HG03060 (cell line): ENCODE data around the gene CMTM4.
"Not testable (repeated sequence)": the region's sequence is repeated elsewhere in the genome, so short reads cannot be mapped to it uniquely, and the experiment has no call there.

Source experiments
- ATAC-seq: cut with Tn5 transposase; IDR thresholded peaks from one replicate; pipeline ENCODE4 v1.9.1; 2021; ENCODE audit warnings: low read depth, moderate number of reproducible peaks; ENCODE audit not compliant: unreplicated experiment

CMTM4 gene

DNA sequence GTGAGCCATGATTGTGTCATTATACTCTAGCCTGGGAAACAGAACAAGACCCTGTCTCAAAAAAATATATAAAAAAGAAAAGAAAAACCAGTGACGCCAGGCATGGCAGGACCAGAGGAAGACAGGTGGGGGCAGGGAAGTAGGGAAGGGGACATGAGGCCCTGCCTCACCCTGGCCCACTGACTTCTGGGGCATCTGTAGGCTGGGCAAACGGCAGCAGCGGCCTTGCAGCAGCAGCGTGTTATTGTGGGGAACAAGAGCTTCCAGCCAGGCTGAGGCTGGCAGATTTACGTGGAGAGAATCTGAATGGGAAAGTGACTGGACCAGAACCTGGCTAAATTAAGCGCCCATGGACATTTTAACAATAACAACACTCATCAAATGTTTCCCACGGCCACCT lies 19.4 kb downstream of the CMTM4 start:
- no peak for ATAC-seq

DNA sequence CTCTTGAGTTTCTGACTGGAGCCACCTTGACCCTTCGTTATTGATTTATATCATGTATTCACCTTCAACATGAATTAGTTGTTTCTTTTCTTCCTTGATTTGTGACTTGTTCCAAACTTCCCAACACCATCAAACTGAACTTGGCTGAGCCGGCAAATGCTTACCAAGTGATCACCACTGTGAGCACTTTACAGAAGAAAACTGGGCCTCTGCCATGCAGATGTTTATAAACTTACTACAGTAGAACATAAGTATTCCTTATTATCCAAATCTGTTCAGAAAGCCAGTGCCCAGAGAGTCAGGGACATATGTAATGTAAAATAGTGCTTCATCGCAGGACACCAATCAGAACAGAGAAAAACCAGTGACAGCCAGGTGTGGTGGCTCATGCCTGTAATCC lies 19.9 kb downstream of the CMTM4 start:
- no peak for ATAC-seq

DNA sequence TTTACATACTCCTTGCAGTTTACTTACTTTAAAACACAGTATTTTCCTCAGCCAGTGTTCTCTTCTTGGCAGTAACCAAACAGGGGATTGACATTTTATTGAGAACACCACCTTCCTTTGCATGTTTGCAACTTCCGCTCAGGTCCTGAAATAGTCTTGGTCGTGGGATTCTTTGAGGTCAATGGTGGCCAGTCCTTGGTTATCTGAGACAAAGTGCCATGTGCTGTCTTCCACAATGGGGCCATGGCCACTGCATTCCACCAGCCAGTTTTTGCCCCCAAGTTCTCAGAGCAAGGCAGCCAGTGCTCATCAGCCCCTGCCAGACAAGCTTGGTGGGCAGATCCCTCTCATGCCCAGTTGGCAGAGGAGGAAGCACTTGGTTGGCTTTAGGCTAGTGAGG lies 22.9 kb downstream of the CMTM4 start:
- no peak for ATAC-seq

DNA sequence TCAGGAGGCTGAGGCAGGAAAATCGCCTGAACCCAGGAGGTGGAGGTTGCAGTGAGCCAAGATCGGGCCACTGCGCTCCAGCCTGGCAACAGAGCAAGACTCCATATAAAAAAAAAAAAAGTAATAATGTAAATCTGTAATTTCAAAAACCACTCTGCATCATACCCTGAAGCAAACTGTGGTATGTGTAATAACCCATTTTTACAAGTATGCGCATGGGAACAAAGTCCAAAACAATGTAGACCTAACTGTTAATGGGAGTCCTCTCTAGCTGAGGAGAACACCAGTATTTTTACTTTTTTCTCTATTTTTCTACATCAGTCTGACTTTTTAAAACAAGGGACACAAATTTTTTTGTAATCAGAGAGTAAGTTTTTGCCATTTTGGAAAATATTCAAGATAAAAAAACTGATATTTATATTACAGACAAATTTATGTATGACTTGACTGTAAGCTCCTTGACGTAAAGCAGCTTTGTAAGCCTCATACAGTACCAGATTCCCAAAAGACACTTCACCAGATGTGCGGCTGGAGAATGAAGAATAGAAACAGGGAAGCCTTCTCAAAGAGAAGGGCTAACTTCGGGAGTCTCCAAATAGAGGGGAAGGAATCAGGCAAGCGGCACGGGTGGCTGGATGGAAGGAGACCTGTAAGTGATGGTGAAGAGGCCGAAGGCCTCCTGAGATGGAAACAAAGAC lies 25.7 kb downstream of the CMTM4 start:
- ATAC-seq: no peak

DNA sequence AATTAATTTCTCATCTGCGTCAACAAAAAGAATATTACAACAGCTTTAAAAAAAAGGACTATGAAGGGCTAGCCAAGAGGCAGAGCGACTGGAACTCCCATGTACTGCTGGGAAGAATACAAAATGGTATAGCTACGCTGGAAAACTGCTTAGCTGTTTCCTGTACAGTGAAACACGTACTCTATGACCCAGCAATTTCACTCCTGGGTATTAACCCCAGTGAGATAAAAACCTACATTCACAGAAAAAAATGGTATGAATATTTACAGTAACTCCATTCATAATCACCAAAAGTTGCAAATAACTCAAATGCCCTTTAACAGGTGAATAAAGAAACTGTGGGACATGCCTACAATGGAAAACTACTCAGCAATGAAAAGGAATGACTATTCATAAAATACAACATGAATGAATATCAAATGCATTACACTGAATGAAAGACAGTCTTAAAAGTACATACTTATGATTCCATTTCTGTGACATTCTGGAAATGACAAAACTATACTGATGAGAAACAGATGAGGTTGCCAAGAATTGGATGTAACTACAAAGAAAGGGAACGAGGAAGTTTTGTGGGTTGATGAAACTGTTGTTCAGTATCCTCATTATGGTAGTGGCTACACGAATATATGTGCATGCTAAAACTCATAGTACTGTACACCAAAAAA lies 27.6 kb downstream of the CMTM4 start:
- ATAC-seq: no peak

DNA sequence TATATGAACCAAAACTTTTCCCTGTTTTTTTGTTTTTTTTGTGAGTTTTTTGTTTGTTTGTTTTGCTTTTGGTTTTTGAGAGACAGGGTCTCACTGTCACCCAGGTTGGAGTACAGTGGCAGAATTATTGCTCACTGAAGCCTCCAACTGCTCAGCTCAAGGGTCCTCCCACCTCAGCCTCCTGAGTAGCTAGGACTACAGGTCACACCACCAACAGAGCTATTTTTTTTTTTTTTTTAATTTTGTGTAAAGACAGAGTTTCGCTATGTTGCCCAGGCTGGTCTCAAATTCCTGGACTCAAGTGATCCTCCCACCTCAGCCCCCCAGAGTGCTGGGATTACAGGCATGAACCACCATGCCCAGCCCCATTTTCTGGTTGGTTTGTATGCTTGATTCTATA lies 28.6 kb downstream of the CMTM4 start:
- no peak for ATAC-seq

DNA sequence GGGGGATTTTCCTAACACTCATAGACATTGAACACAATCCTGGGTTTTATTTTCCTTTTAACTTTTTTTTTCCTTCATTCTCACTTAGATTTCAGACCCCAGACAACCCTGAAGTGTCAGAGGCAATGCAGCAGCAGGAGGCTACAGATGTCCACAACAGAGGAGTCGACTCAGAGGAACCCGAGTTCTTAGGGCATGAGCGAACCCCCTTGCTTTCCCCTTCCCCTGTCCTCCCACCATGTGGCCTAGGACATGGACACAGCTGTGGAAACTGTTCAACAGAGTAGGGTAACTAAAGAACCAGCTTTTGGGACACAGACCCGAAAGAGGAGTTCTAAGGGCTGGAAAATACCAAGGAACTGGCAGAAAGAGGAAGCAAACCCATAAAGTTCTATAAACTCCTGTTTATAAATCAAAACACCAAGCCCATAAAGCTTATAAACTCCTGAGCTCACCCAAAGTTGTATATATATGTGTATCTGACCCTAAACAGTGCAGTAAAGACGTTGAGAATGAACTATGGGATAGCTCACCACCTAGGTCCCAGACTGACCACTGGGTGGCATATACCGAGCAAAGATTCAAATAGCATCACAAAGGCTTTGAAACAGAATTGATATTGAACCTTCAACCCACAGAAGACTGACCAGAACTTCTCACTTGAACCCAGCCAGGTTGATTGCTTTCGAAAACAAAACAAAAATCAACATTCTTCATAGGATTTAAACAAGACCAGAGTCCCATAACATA lies 33.9 kb downstream of the CMTM4 start:
- no peak for ATAC-seq

DNA sequence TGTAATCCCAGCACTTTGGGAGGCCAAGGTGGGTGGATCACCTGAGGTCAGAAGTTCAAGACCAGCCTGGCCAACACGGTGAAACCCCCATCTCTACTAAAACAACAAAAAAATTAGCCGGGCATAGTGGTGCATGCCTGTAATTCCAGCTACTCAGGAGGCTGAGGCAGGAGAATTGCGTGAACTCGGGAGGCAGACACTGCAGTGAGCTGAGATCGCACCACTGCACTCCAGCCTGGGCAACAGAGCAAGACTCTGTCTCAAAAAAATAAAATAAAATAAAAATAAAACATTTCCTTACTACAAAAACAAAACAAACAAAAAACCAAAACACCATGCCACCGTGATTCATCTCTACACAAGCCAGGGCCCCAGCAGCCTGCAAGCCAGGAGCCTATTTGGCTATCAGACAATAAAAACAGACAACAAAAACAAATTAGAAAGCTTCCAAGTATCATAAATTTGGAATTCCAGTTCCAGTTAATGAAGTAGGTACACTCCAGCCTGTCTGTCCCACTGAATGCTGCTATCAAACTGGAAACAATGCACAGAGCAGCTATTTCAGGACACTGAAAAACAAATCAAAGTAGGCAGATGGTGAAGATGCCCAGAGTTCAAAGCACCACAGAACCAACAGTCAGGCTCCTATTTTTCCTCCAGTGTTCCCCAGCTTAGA lies 34.7 kb downstream of the CMTM4 start:
- ATAC-seq: not testable (repeated sequence)

DNA sequence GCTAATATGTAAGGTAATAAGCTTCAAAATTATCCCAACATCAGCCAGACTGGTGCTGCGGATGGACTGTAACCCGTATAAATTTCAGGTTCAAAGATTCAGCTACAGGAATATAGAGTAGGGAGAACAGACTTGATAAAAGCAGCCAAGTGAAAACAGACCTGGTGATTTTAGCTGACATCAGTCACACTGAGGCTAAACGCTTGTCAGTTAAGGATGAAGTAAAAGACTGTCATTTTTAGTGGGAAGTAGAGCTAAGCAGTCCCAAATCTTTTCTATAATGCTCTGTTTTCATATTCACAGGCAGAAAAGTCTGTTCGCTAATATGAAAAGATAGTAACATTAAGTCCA lies 35.4 kb downstream of the CMTM4 start:
- ATAC-seq: no peak

DNA sequence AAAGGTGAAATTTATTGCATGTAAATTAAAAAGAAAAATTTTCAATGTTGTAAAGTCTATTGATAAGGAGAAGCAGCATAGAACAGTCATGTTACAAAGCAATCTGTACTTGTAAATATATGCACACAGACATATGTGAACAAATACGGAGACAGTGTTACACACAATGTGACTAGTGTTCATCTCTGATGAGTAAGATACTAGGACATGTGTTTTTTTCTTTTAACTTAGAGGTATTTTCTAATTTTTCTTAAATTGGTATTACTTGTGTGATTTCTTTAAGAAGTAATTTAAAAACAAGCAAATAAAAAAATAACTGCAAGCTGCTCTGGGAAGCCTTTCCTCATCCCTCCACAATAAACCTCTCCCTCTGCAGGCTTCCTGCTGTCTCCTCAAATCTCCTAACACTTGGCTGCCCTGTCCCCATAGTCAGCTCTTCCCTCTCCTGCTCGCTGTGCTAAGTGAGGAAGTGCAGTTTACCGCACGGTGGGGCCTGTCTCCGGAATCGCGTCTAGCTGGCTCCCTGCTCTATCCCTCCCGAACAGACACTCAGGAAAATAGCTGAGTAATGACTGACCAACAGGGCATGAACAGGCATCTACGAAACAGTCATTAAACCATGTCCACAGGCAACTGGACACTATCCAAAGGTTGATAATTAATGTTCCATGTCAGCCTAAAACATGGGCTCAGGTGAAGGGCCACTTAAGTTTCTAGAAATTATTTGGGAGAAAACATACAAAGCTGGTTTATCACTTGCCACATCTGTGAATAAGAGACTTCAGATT lies 35.9 kb downstream of the CMTM4 start:
- ATAC-seq: no peak

DNA sequence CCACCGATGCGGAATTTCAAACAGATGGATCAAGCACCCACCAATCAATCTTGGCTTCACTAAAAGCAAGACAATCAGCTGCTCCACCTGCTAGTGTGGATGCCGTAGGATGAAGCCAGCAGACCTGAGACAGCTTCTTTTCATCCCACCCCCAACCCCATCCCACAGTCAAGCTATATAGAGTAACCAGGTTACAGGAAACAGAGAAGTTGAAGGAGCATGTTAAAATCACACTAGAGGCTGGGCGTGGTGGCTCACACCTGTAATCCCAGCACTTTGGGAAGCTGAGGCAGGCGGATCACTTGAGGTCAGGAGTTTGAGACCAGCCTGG lies 37.7 kb downstream of the CMTM4 start:
- ATAC-seq: no peak

DNA sequence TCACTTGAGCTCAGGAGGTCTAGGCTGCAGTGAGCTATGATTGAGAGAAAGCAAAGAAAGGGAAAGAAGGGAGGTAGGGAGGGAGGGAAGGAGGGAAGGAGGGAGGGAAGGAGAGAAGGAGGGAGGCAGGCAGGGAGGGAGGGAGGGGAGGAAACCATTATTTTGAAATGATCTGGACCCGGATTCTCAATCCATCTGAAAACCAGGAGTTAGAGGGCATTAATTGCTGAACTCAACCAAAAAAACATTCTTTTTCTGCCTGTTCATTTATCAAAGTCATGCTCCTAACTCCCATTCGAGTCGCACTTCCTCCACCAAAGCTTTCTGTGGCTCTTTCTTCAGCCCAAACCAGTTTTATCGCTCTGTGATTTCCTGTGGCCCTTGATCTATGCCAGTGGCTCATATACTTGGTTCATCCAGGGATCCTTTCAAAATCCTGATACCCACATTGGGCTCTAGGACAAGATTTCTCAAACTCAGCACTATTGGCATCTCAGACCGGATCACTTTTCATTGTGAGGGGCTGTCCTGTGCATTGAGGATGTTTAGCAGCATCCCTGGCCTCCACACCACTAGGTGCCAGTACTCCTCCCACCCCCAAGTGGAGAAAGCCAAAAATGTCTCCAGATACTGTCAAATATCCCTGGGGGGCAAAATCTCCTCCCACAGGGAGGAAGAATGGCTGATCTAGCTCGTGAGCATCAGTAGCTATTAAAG lies 38.2 kb downstream of the CMTM4 start:
- ATAC-seq: no peak

DNA sequence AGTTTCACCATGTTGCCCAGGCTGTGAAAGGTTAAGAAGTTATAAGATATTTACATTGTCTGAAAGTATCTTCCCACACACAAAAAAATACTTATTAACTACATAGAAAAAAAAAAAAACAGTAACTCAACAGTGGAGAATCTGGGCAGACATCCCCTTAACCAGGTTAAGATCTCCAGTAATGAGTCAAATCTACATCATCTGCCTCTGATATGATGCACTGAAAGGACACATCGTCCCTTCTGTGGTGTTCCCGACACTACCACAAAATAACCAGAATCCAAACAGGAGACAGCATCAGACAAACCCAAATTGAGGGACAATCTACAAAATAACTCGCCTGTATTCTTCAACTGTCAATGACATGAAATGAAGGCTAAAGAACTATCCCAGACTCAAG lies 40.0 kb downstream of the CMTM4 start:
- ATAC-seq: no peak

DNA sequence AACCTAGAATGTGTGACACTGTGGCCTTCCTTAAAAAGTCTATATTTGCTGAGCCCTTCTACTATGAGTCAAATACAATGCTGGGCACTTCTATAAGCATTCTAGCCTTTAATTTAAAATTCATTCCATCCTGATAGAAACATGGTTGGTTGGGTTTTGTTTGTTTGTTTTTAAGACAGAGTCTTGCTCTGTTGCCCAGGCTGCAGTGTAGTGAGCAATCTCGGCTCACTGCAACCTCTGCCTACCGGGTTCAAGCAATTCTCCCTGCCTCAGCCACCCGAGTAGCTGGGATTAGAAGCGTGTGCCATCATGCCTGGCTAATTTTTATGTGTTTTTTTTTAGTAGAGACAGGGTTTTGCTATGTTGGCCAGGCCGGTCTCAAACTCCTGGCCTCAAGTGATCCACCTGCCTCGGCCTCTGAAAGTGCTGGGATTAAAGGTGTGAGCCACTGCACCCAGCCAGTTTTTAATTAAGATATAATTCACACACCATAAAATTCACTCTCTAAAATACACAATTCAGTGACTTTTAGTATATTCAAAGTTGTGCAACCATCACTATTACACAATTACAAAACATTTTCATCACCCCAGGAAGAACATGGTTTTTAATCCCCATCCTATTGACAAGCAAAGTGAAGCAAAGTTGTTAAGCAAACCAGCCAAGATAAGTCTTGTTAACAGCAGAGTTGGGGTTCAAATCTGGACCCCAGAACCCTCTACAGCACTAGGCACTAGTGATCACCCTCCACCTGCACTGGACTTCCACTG lies 42.8 kb downstream of the CMTM4 start:
- no peak for ATAC-seq

DNA sequence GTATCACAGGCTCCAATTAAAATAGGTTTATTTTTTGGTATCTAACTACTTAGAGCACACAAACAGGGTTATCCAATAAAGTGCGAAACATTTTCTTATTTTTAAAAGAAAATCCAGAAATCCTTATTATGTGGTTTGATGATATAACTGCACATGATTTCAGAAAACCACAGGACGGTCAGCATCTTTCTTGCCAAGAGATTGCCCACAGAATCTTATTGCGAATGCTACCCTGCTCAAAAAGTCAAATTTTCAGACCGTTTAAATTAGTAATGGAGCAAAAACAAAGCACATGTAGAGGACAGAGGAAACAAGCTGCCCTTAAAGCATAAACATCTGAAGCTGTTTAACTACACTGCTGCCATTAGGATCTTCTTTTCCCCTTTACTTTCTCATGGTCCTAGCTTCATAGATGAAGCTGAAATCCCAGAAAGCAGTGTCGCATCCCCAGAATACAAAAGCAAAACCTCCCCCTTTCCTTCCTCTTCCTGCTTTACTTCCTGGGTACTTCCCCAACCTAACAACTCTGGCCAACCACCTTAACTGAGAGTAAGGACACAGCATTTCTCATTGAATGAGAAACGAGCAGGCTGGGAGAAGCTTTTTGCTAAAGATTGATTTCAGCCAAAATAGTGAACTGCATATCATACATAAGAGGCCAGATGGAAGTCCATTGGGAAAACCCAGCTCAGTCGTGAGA lies 43.7 kb downstream of the CMTM4 start:
- ATAC-seq: no peak

DNA sequence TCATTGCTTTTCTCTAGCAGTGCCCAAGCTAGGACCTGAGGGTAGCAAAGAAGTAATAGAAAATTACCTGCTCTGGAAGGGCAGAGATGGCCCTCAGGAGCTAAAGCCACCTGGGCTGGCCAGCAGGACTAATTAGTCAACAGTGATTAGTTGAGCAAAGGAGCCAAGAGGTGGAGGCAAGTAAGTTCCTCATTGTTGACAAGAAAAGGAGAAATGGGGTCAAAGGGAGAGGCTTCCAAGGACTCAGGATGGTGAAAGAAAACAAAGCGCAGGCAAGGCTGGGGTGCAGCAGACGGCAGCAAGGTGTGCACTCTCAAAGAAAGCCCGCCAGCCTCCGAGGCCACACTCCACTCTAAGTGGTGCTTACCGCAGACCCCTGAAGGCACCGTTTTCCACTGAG lies 44.6 kb downstream of the CMTM4 start:
- no peak for ATAC-seq

DNA sequence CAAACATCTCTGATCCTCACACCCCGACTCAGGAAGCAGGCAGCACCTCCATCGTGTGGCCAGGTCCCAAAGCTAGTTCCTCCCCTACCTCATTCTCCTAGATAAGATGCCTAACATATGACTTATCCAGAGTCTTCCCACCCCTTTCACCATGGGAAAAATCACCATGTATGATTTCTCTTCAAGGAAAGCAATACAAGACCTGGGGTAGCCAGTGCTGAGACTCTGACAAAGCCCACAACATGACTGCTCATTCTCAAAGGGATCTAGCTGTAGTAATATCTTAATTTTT lies 45.1 kb downstream of the CMTM4 start:
- no peak for ATAC-seq

DNA sequence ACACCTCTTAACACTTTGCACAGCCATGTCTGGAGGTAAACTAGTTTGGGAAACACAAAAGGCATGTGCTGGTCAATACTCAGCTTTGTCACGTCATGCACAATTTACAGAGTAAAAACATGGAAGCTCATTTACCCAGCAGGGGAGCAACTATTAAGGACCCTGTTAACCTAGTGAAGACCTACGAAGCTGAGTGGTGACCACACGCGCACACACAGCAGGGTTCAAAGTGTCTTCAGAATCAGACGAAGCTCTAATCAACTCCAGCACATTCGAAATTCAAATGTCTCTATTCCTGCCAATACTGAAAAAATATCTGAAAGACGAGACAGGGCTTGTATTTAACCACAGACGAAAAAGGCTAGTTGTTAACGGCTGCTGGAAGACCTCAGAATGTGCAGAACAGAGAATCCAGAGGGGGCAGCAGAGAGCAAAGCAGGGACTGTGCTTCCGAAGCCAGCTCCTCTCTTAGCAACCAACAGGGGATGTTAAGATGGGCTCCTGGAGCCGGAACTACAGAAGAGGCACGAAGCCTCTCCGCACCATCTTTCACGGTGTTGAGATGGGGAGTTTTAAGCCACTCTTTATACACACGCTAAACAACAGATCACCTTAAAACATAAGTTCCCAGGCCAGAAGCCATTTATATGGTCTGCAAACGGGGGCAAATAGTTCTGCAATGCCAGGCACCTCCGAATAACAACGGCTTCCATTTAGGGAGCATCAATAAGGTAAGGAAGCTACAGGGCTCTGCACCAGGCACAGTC lies 45.7 kb downstream of the CMTM4 start:
- ATAC-seq: peak; percentile 71
